HEK293 (cell line): Measurements from ENCODE around the gene KRTAP20-2.

ENCODE experiments used
- CTCF ChIA-PET: fragments of 350-600 bp; formaldehyde crosslinking; extraction: SDS; loops from one replicate; lab custom pipeline; 2021; ENCODE audit warnings: antibody characterized with exemption; lab: Yijun Ruan, JAX
- POLR2A ChIA-PET: fragments of 300-600 bp; formaldehyde crosslinking; extraction: SDS; loops from one replicate; lab custom pipeline; 2020; ENCODE audit warnings: antibody characterized with exemption, inconsistent platforms; lab: Yijun Ruan, JAX
- H3K27ac ChIP-seq: fragments of 200-500 bp; sonication (Bioruptor generic); 2 replicates; pipeline ENCODE4 v1.5.1; 2014; ENCODE audit warnings: low read depth, low read length, control low read depth, inconsistent platforms; ENCODE audit errors: extremely low read depth
- H3K36me3 ChIP-seq, 2 experiments: fragments of 200-500 bp in 1 of 2; sonication (Bioruptor generic) in 1 of 2; 1 replicate in 1 of 2; 2 replicates in 1 of 2; pipeline ENCODE4 v1.5.1; 2014 to 2017; ENCODE audit warnings: inconsistent platforms in 2 of 2, low read length in 2 of 2; ENCODE audit not compliant: control insufficient read depth in 2 of 2, insufficient read depth in 1 of 2
- H3K4me1 ChIP-seq: fragments of 200-500 bp; sonication (Bioruptor generic); 2 replicates; pipeline ENCODE4 v1.5.1; 2014; ENCODE audit warnings: mild to moderate bottlenecking, low read length, inconsistent platforms; ENCODE audit not compliant: control insufficient read depth, insufficient read depth
- H3K4me3 ChIP-seq: 2 replicates; pipeline ENCODE4 v1.5.1; 2011; ENCODE audit warnings: low read depth, mild to moderate bottlenecking, control low read depth, low read length, moderate library complexity
- H3K9me3 ChIP-seq: fragments of 200-500 bp; sonication (Bioruptor generic); 2 replicates; pipeline ENCODE4 v1.5.1; 2014; ENCODE audit warnings: low read depth, low read length, inconsistent platforms; ENCODE audit not compliant: control insufficient read depth, insufficient read depth
- ATF2 ChIP-seq: fragments of 450-650 bp; formaldehyde crosslinking; IDR thresholded peaks from 2 replicates; pipeline ENCODE4 v1.5.1; 2016; ENCODE audit warnings: missing biosample characterization, missing genetic modification characterization, low read depth
- HIC1 ChIP-seq: fragments of 450-650 bp; formaldehyde crosslinking; IDR thresholded peaks from 2 replicates; pipeline ENCODE4 v1.5.1; 2016; ENCODE audit warnings: missing biosample characterization, missing genetic modification characterization
- PRDM1 ChIP-seq: fragments of 450-650 bp; formaldehyde crosslinking; IDR thresholded peaks from 2 replicates; pipeline ENCODE4; 2016; ENCODE audit warnings: missing biosample characterization, missing genetic modification characterization
- SP2 ChIP-seq: fragments of 450-650 bp; formaldehyde crosslinking; IDR thresholded peaks from 2 replicates; pipeline ENCODE4 v1.5.1; 2016; ENCODE audit warnings: missing biosample characterization, missing genetic modification characterization
- YY2 ChIP-seq: fragments of 450-650 bp; formaldehyde crosslinking; IDR thresholded peaks from 2 replicates; pipeline ENCODE4 v1.5.1; 2016; ENCODE audit warnings: missing biosample characterization, missing genetic modification characterization
- ZBTB26 ChIP-seq: fragments of 450-650 bp; formaldehyde crosslinking; optimal IDR thresholded peaks from 2 replicates; pipeline ENCODE3; 2016; ENCODE audit warnings: missing biosample characterization, mild to moderate bottlenecking, missing genetic modification characterization
- ZEB2 ChIP-seq: fragments of 450-650 bp; formaldehyde crosslinking; IDR thresholded peaks from 2 replicates; pipeline ENCODE4 v1.5.1; 2016; ENCODE audit warnings: missing biosample characterization, missing genetic modification characterization
- ZNF133 ChIP-seq: fragments of 450-650 bp; formaldehyde crosslinking; IDR thresholded peaks from 2 replicates; pipeline ENCODE4 v1.5.1; 2016; ENCODE audit warnings: missing biosample characterization, missing genetic modification characterization
- ZNF155 ChIP-seq: fragments of 450-650 bp; formaldehyde crosslinking; IDR thresholded peaks from 2 replicates; pipeline ENCODE4 v1.5.1; 2016; ENCODE audit warnings: missing biosample characterization, missing genetic modification characterization
- ZNF18 ChIP-seq: fragments of 450-650 bp; formaldehyde crosslinking; IDR thresholded peaks from 2 replicates; pipeline ENCODE4 v1.5.1; 2016; ENCODE audit warnings: missing biosample characterization, missing genetic modification characterization
- ZNF19 ChIP-seq: fragments of 450-650 bp; formaldehyde crosslinking; IDR thresholded peaks from 2 replicates; pipeline ENCODE4; 2016; ENCODE audit warnings: missing biosample characterization, missing genetic modification characterization, low read depth
- ZNF23 ChIP-seq: fragments of 450-650 bp; formaldehyde crosslinking; IDR thresholded peaks from 2 replicates; pipeline ENCODE4 v1.5.1; 2016; ENCODE audit warnings: missing biosample characterization, missing genetic modification characterization, borderline replicate concordance
- ZNF311 ChIP-seq: fragments of 450-650 bp; formaldehyde crosslinking; IDR thresholded peaks from 2 replicates; pipeline ENCODE4 v1.5.1; 2017; ENCODE audit warnings: missing biosample characterization, missing genetic modification characterization, borderline replicate concordance
- ZNF341 ChIP-seq: fragments of 450-650 bp; formaldehyde crosslinking; IDR thresholded peaks from 2 replicates; pipeline ENCODE4; 2016; ENCODE audit warnings: low read depth, missing biosample characterization, missing genetic modification characterization
- ZNF404 ChIP-seq: fragments of 450-650 bp; formaldehyde crosslinking; IDR thresholded peaks from 2 replicates; pipeline ENCODE4 v1.5.1; 2017; ENCODE audit warnings: missing biosample characterization, missing genetic modification characterization
- ZNF626 ChIP-seq: fragments of 450-650 bp; sonication (Bioruptor Pico); formaldehyde crosslinking; IDR thresholded peaks from 2 replicates; pipeline ENCODE4 v1.5.1; 2018; ENCODE audit warnings: missing biosample characterization, missing genetic modification characterization, inconsistent platforms
- ZNF701 ChIP-seq: fragments of 450-650 bp; formaldehyde crosslinking; IDR thresholded peaks from 2 replicates; pipeline ENCODE4 v1.5.1; 2016; ENCODE audit warnings: missing biosample characterization, missing genetic modification characterization
- ZNF704 ChIP-seq: fragments of 450-650 bp; formaldehyde crosslinking; IDR thresholded peaks from 2 replicates; pipeline ENCODE4 v1.5.1; 2016; ENCODE audit warnings: missing biosample characterization, missing genetic modification characterization
- ZNF791 ChIP-seq: fragments of 450-650 bp; formaldehyde crosslinking; IDR thresholded peaks from 2 replicates; pipeline ENCODE4 v1.5.1; 2016; ENCODE audit warnings: missing biosample characterization, missing genetic modification characterization
- ZSCAN4 ChIP-seq: fragments of 450-650 bp; formaldehyde crosslinking; IDR thresholded peaks from 2 replicates; pipeline ENCODE4 v1.5.1; 2017; ENCODE audit warnings: missing biosample characterization, missing genetic modification characterization

The KRTAP20-2 gene

GRCh38 chr21:30592140-30592539 is 42.9 kb upstream of the KRTAP20-2 start, which contains the start of gene KRTAP6-3:
TSS of gene KRTAP6-3 (plus strand) at chr21:30592440. CDS start at chr21:30592446, 6 bp downstream.
- POLR2A ChIA-PET: no interaction called here

GRCh38 chr21:30598802-30599201 is 36.2 kb upstream of the KRTAP20-2 start, which contains the start of gene KRTAP6-2:
TSS of gene KRTAP6-2 (minus strand) at chr21:30598902. CDS start at chr21:30598874, 28 bp downstream.
- no peaks in the 10 kb centered on the region for H3K4me1 ChIP-seq
- POLR2A ChIA-PET: no interaction called here
- CTCF ChIA-PET: no interaction called here
- H3K36me3 ChIP-seq: no peaks in the 10 kb centered on the region
- H3K9me3 ChIP-seq: no peaks in the 10 kb centered on the region
- TF ChIP-seq ATF2 (tag by site-specific recombination) (no peak), ZNF404 (no peak), ZNF701 (tag by site-specific recombination) (no peak), ZNF704 (tag by site-specific recombination) (no peak), ZNF23 (tag by site-specific recombination) (no peak), YY2 (no peak), ZEB2 (no peak), ZNF626 (tag by site-specific recombination) (no peak), SP2 (tag by site-specific recombination) (no peak), ZSCAN4 (no peak), ZNF791 (no peak), HIC1 (tag by site-specific recombination) (no peak), ZNF311 (tag by site-specific recombination) (no peak), PRDM1 (no peak), ZNF19 (no peak)
- TF ChIP-seq, all 188 proteins: peak for 0
- H3K4me3 ChIP-seq: no peak within 1 kb of the TSS
- H3K27ac ChIP-seq: no peak within 1 kb of the TSS

More at GRCh38 chr21:30592140-30592539, 42.9 kb upstream of the KRTAP20-2 start, which contains the start of gene KRTAP6-3:
- CTCF ChIA-PET: no interaction called here
- no peak within 1 kb of the TSS for H3K27ac ChIP-seq
- TF ChIP-seq ZBTB26 (no peak), ZNF341 (tag by site-specific recombination) (no peak), ZNF155 (tag by site-specific recombination) (no peak), ZNF18 (tag by site-specific recombination) (no peak), ZNF133 (no peak)
- H3K4me1 ChIP-seq: no peaks in the 10 kb centered on the region
- no peaks in the 10 kb centered on the region for H3K36me3 ChIP-seq
- no peaks in the 10 kb centered on the region for H3K9me3 ChIP-seq
- no peak within 1 kb of the TSS for H3K4me3 ChIP-seq
